A172 (cell line): ENCODE measurements around the gene BCL2. TPM values are rescaled to one million over a fixed set of nuclear protein-coding genes. Genes with fewer than 3 reads are reported as not detected.
"Not testable (repeated sequence)": the region's sequence is repeated elsewhere in the genome, so short reads cannot be mapped to it uniquely, and the experiment has no call there.

Source experiments
- DNase-seq: peaks from one replicate; pipeline ENCODE4 v3.0.0-alpha.2; 2015; ENCODE audit warnings: low spot score
- total RNA-seq: library from RNA; depleted of rRNA; stranded (reverse); fragments of >200 nt; shearing (Covaris generic); gene quantifications from 2 replicates; pipeline ENCODE4 v1.2.3, GENCODE V29; 2014; rRNA removed

BCL2 gene
- total RNA-seq = 2.5 and 3.7 TPM in 2 replicates

- no peak for DNase-seq
Measured at GRCh38 chr18:63319383-63320122, at the start of gene BCL2. BCL2 (minus strand) TSS chr18:63319769.

GRCh38 chr18:63368611-63369010 lies 49.0 kb upstream of the BCL2 start:
- DNase-seq = no peak

- peak; percentile 88 for DNase-seq
Measured at GRCh38 chr18:63367053-63367953, 47.7 kb upstream of the BCL2 start, which contains the start of gene KDSR. KDSR (minus strand) TSS chr18:63367206; CDS start chr18:63367118, 88 bp downstream.

GRCh38 chr18:63366213-63367052 lies 46.9 kb upstream of the BCL2 start:
- DNase-seq = peak; percentile 74

GRCh38 chr18:63365876-63366212 lies 46.3 kb upstream of the BCL2 start:
- peak; percentile 9 for DNase-seq

GRCh38 chr18:63363951-63364350 lies 44.4 kb upstream of the BCL2 start:
- no peak for DNase-seq

- DNase-seq = not testable (repeated sequence)
Measured at GRCh38 chr18:63363420-63363819, 43.9 kb upstream of the BCL2 start.

- DNase-seq = no peak
Measured at GRCh38 chr18:63356272-63356896, 36.8 kb upstream of the BCL2 start.

GRCh38 chr18:63350230-63350629 lies 30.7 kb upstream of the BCL2 start:
- DNase-seq = no peak

GRCh38 chr18:63348508-63349136 lies 29.1 kb upstream of the BCL2 start:
- no peak for DNase-seq

- DNase-seq = no peak
Measured at GRCh38 chr18:63346480-63347183, 27.1 kb upstream of the BCL2 start.

GRCh38 chr18:63346031-63346430 lies 26.5 kb upstream of the BCL2 start:
- no peak for DNase-seq

- no peak for DNase-seq
Measured at GRCh38 chr18:63344918-63345317, 25.3 kb upstream of the BCL2 start.

- no peak for DNase-seq
Measured at GRCh38 chr18:63344263-63344662, 24.7 kb upstream of the BCL2 start.

GRCh38 chr18:63342206-63342605 lies 22.6 kb upstream of the BCL2 start:
- DNase-seq = no peak

- no peak for DNase-seq
Measured at GRCh38 chr18:63339920-63340484, 20.4 kb upstream of the BCL2 start.

GRCh38 chr18:63336366-63337099 lies 17.0 kb upstream of the BCL2 start:
- peak; percentile 47 for DNase-seq

- DNase-seq = no peak
Measured at GRCh38 chr18:63331105-63331504, 11.5 kb upstream of the BCL2 start.

GRCh38 chr18:63329431-63330145 lies 10.0 kb upstream of the BCL2 start:
- DNase-seq = no peak
